GM10248 (cell line): ENCODE data around the gene ACBD6.

Experiments used
- CTCF ChIA-PET: fragments of 300-600 bp; sonication (Branson Sonifier 250); formaldehyde crosslinking; extraction: SDS; loops from one replicate; lab custom pipeline; 2021; ENCODE audit warnings: antibody characterized with exemption; lab: Yijun Ruan, JAX
- POLR2A ChIA-PET: fragments of 350-650 bp; sonication (Branson Sonifier 250); formaldehyde crosslinking; extraction: SDS; loops from one replicate; lab custom pipeline; 2020; ENCODE audit warnings: antibody characterized with exemption; lab: Yijun Ruan, JAX
- DNase-seq: peaks from one replicate; pipeline ENCODE4 v3.0.0; 2012; ENCODE audit errors: extremely low spot score
- CTCF ChIP-seq: IDR thresholded peaks from 2 replicates; pipeline ENCODE4 v1.5.1; 2012; ENCODE audit warnings: mild to moderate bottlenecking, low read depth; ENCODE audit errors: extremely low read depth, missing control alignments, control extremely low read depth

Gene ACBD6

DNA sequence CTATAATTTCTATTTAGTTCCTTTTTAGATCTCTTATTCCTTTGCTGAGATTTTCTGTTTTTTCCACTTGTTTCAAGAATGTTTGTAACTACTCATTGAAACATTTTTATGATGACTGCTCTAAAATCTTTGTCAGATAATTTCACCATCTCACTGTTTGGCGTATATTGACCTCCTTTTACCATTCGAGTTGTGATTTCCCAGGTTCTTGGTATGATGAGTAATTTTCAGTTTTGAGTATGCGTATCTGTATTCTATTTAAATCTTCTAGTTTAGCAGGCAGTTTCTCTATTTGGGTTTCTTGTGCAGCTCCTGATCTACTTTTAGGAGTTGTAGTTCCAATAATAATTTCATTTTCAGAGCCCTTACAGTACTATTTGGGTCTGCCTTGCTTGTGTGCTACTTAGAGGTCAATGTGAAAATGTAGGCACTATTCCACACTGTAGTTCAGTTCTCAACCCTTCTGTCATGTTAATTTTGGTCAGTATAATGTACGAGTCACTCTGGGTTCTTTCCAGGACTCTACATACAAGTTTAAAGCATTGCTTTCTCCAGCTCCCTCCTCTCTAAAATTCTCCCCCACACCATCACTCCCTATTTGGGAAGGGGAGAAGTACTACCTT, 115.5 kb downstream of the ACBD6 start:
- no peak for DNase-seq
- ChIA-PET CTCF (interaction anchor here (1.0 to 1.5 kb wide), 6 partner anchors 13 to 56 kb away, joined by 3 to 4 read pairs (median 3); no protein-coding TSS in a partner anchor), POLR2A (no interaction called here)
- no peak for TF ChIP-seq CTCF

- TF ChIP-seq CTCF = no peak
- DNase-seq = no peak
- ChIA-PET POLR2A (no interaction called here), CTCF (no interaction called here)
Observed at GRCh38 chr1:180385144-180385543, 117.2 kb downstream of the ACBD6 start.

GRCh38 chr1:180384286-180385005, 117.9 kb downstream of the ACBD6 start:
- ChIA-PET CTCF (no interaction called here), POLR2A (no interaction called here)
- no peak for TF ChIP-seq CTCF
- DNase-seq = no peak

DNA sequence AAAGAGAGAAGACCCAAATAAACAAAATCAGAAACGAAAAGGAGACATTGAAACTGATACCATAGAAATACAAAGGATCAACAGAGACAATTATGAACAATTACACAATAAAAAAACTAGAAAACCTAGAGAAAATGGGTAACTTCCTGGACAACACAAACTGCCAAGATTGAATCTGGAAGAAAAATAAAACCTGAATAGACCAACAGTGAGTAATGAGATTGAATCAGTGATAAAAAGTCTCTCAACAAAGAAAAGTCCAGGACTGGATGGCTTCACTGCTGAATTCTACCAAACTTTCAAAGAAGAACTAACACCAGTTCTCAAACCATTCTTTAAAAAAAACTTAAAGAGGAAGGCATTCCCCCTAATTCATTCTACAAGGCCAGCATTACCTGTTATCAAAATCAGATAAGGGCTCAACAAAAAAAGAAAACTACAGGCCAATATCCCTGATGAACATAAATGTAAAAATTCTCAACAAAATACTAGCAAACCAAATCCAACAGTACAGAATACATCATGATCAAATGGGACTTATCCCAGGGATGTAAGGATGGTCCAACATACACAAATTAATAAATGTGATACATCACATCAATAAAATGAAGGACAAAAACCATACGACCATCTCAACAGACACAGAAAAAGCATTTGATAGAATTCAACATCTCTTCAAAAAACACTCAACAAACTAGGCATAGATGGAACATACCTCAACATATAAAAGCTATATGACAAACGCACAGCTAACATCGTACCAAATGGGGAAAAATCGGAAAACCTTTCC, 119.9 kb downstream of the ACBD6 start:
- ChIA-PET POLR2A (no interaction called here), CTCF (interaction anchor here (1.0 kb wide), 1 partner anchor 10 kb away, joined by 3 read pairs; no protein-coding TSS in a partner anchor)
- TF ChIP-seq CTCF = no peak
- no peak for DNase-seq

DNA sequence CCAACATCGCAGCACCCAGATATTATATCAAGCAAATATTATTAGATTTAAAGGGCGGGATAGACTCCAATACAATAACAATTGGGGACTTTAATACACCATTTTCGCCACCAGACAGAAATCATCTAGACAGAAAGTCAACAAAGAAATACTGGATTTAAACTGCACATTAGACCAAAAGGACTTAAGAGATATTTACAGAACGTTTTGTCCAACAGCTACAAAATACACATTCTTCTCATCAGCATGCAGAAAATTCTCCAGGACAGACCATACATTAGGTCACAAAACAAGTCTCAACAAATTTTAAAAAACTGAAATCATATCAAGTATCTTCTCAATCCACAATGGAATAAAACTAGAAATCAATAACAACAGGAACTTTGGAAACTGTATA, 121.2 kb downstream of the ACBD6 start:
- TF ChIP-seq CTCF = no peak
- CTCF ChIA-PET = interaction anchor here (1.8 kb wide), 1 partner anchor 11 kb away, joined by 6 read pairs; no protein-coding TSS in a partner anchor
- DNase-seq = no peak
- POLR2A ChIA-PET = no interaction called here
